SK-N-SH (cell line): Measurements from ENCODE around the gene SMAD3. TPM values are rescaled to one million over a fixed set of nuclear protein-coding genes. Genes with fewer than 3 reads are reported as not detected.
"Not testable (repeated sequence)": the region's sequence is repeated elsewhere in the genome, so short reads cannot be mapped to it uniquely, and the experiment has no call there.

Source experiments
- CTCF ChIA-PET: fragments of 300-600, 350-600 bp; formaldehyde crosslinking; extraction: SDS; loops from one replicate; lab custom pipeline; 2021; lab: Yijun Ruan, JAX
- POLR2A ChIA-PET: fragments of 350-600 bp; sonication (Branson Sonifier 250); formaldehyde crosslinking; extraction: SDS; loops from one replicate; lab custom pipeline; 2020; ENCODE audit warnings: antibody characterized with exemption, inconsistent platforms; lab: Yijun Ruan, JAX
- DNase-seq: peaks from one replicate; pipeline ENCODE4 v3.0.0; 2012
- H2AFZ ChIP-seq: fragments of 200-600 bp; sonication (generic); 2 replicates; pipeline ENCODE4 v1.8.1; 2016; ENCODE audit warnings: antibody characterized with exemption, mild to moderate bottlenecking, low read depth
- H3F3A ChIP-seq: fragments of 200-600 bp; sonication (generic); replicated peaks from 2 replicates; pipeline ENCODE3; 2016; ENCODE audit warnings: antibody characterized with exemption, mild to moderate bottlenecking; ENCODE audit not compliant: insufficient read depth
- H3K27ac ChIP-seq, 2 experiments: fragments of 200-500 bp in 1 of 2; fragments of 200-600 bp in 1 of 2; sonication (Bioruptor generic) in 1 of 2; sonication (generic), shearing (Covaris generic) in 1 of 2; 2 replicates each; pipeline versions ENCODE4 v1.5.1 to v1.6.1; 2014 to 2016; ENCODE audit warnings: low read depth in 2 of 2, inconsistent platforms in 1 of 2, low read length in 1 of 2, mild to moderate bottlenecking in 1 of 2, mixed read lengths in 1 of 2
- H3K27me3 ChIP-seq: fragments of 200-600 bp; sonication (generic), shearing (Covaris generic); 2 replicates; pipeline ENCODE4 v1.6.1; 2016; ENCODE audit warnings: mixed run types; ENCODE audit not compliant: insufficient read depth
- H3K36me3 ChIP-seq, 2 experiments: fragments of 200-500 bp in 1 of 2; fragments of 200-600 bp in 1 of 2; sonication (Bioruptor generic) in 1 of 2; sonication (generic) in 1 of 2; replicated peaks in 1 of 2; 2 replicates each; pipeline versions ENCODE3 to v1.5.1; 2014 to 2016; ENCODE audit warnings: low read length in 1 of 2, mild to moderate bottlenecking in 1 of 2; ENCODE audit not compliant: insufficient read depth in 2 of 2, control insufficient read depth in 1 of 2
- H3K4me1 ChIP-seq, 2 experiments: fragments of 200-500 bp in 1 of 2; fragments of 200-600 bp in 1 of 2; sonication (Bioruptor generic) in 1 of 2; sonication (generic), shearing (Covaris generic) in 1 of 2; 2 replicates each; pipeline versions ENCODE4 v1.5.1 to v1.6.1; 2014 to 2016; ENCODE audit warnings: low read depth in 1 of 2, low read length in 1 of 2, mixed run types in 1 of 2; ENCODE audit not compliant: insufficient read depth in 2 of 2, control insufficient read depth in 1 of 2
- H3K4me2 ChIP-seq: fragments of 200-600 bp; sonication (generic), shearing (Covaris generic); 2 replicates; pipeline ENCODE4 v1.6.1; 2017; ENCODE audit warnings: mixed run types
- H3K4me3 ChIP-seq, 2 experiments: fragments of 200-500 bp in 1 of 2; fragments of 200-600 bp in 1 of 2; sonication (Bioruptor generic) in 1 of 2; sonication (generic), shearing (Covaris generic) in 1 of 2; 2 replicates each; pipeline versions ENCODE4 v1.5.1 to v1.8.1; 2014 to 2016; ENCODE audit warnings: low read depth in 2 of 2, inconsistent platforms in 1 of 2, low read length in 1 of 2, mild to moderate bottlenecking in 1 of 2, mixed read lengths in 1 of 2, moderate library complexity in 1 of 2
- H3K79me2 ChIP-seq: fragments of 200-600 bp; sonication (generic); 2 replicates; pipeline ENCODE4 v1.8.1; 2017; ENCODE audit warnings: mild to moderate bottlenecking; ENCODE audit not compliant: insufficient read depth
- H3K9ac ChIP-seq: fragments of 200-600 bp; sonication (generic); 2 replicates; pipeline ENCODE4 v1.6.1; 2017; ENCODE audit warnings: mixed run types
- H3K9me2 ChIP-seq: fragments of 200-600 bp; sonication (generic); 2 replicates; pipeline ENCODE4 v1.6.1; 2017; ENCODE audit warnings: mixed run types
- H3K9me3 ChIP-seq: fragments of 200-600 bp; sonication (generic); 2 replicates; pipeline ENCODE4 v1.6.1; 2017; ENCODE audit warnings: mixed run types, mild to moderate bottlenecking, moderate library complexity
- H4K20me1 ChIP-seq: fragments of 200-600 bp; sonication (generic); 2 replicates; pipeline ENCODE4 v1.6.1; 2017; ENCODE audit warnings: mild to moderate bottlenecking, mixed run types; ENCODE audit not compliant: insufficient read depth
- CTCF ChIP-seq: fragments of 200-600 bp; sonication (generic); IDR thresholded peaks from 2 replicates; pipeline ENCODE4 v1.6.1; 2017; ENCODE audit warnings: antibody characterized with exemption, mild to moderate bottlenecking, moderate library complexity
- ELF1 ChIP-seq: IDR thresholded peaks from 2 replicates; pipeline ENCODE4 v1.4.0; 2012
- EZH2phosphoT487 ChIP-seq: fragments of 200-600 bp; sonication (generic); IDR thresholded peaks from 2 replicates; pipeline ENCODE4 v1.6.1; 2017; ENCODE audit warnings: low read depth, mixed run types, mild to moderate bottlenecking, antibody characterized with exemption, moderate library complexity, borderline replicate concordance
- FOSL2 ChIP-seq: IDR thresholded peaks from 2 replicates; pipeline ENCODE4 v1.4.0; 2012; ENCODE audit warnings: low read depth, mild to moderate bottlenecking, moderate library complexity, borderline replicate concordance
- FOXM1 ChIP-seq: IDR thresholded peaks from 2 replicates; pipeline ENCODE4 v1.4.0; 2012; ENCODE audit warnings: low read depth, mild to moderate bottlenecking
- IRF3 ChIP-seq: fragments of 150-350 bp; IDR thresholded peaks from 2 replicates; pipeline ENCODE4 v1.6.1; 2016; ENCODE audit warnings: mild to moderate bottlenecking, low read depth, low read length
- MXI1 ChIP-seq: IDR thresholded peaks from 2 replicates; pipeline ENCODE4 v1.6.1; 2012; ENCODE audit warnings: mild to moderate bottlenecking, low read depth, low read length, improper control_type of control experiment
- PBX3 ChIP-seq: IDR thresholded peaks from 2 replicates; pipeline ENCODE4; 2012
- RAD21 ChIP-seq: IDR thresholded peaks from 2 replicates; pipeline ENCODE4 v1.6.1; 2012; ENCODE audit warnings: mild to moderate bottlenecking, low read length
- REST ChIP-seq: IDR thresholded peaks from 2 replicates; pipeline ENCODE4 v1.6.1; 2012; ENCODE audit warnings: mild to moderate bottlenecking, low read depth, low read length, moderate library complexity
- RXRA ChIP-seq: IDR thresholded peaks from 2 replicates; pipeline ENCODE4 v1.4.0; 2012; ENCODE audit warnings: low read depth, mild to moderate bottlenecking, borderline replicate concordance
- SIN3A ChIP-seq: IDR thresholded peaks from 2 replicates; pipeline ENCODE4 v1.6.1; 2012; ENCODE audit warnings: low read depth, mild to moderate bottlenecking, low read length, moderate library complexity, borderline replicate concordance
- SMC3 ChIP-seq: IDR thresholded peaks from 2 replicates; pipeline ENCODE4 v1.6.1; 2012; ENCODE audit warnings: low read depth, low read length, improper control_type of control experiment
- TAF1 ChIP-seq: IDR thresholded peaks from 2 replicates; pipeline ENCODE4 v1.6.1; 2012; ENCODE audit warnings: low read depth, mild to moderate bottlenecking, low read length, moderate library complexity, borderline replicate concordance
- USF2 ChIP-seq: fragments of 150-350 bp; IDR thresholded peaks from 2 replicates; pipeline ENCODE4 v1.6.1; 2017; ENCODE audit warnings: antibody characterized with exemption, low read length, low read depth, borderline replicate concordance
- WGBS: methylation state at CpG from one replicate; pipeline ENCODE4 v1.1.6; 2017; ENCODE audit warnings: low lambda C conversion rate; 5-methylcytosine and 5-hydroxymethylcytosine counted together
- polyA plus RNA-seq, 3 experiments: library from polyadenylated mRNA; depleted of rRNA; stranded (reverse); fragments of >200 nt; gene quantifications; 2 replicates each; pipeline ENCODE4 v1.2.3, GENCODE V29; 2012

SMAD3 gene
- polyA plus RNA-seq, 1 of the 3 experiments (the other 2 are of a cell fraction) = 19.5 TPM

GRCh38 chr15:67152429-67152828 is 87.0 kb downstream of the SMAD3 start:
- H3F3A ChIP-seq = peaks cover 32% of the 10 kb centered on the region
- H3K27me3 ChIP-seq = no peaks in the 10 kb centered on the region
- H3K4me3 ChIP-seq = no peak overlapping the region
- no peaks in the 10 kb centered on the region for H3K9me2 ChIP-seq
- no peak for DNase-seq
- ChIA-PET CTCF (no interaction called here), POLR2A (no interaction called here)
- no peak overlapping the region for H2AFZ ChIP-seq
- H3K9me3 ChIP-seq = no peaks in the 10 kb centered on the region
- peak overlapping the region in 1 of 2 experiments; percentile 99; a peak in 2 of 4 replicates for H3K27ac ChIP-seq
- no peak overlapping the region for H3K9ac ChIP-seq
- peaks cover 17 to 38% of the 10 kb centered on the region in 2 experiments for H3K4me1 ChIP-seq
- H4K20me1 ChIP-seq = no peaks in the 10 kb centered on the region
- no peak overlapping the region for H3K4me2 ChIP-seq
- H3K79me2 ChIP-seq = peaks cover 83% of the 10 kb centered on the region
- WGBS = 69% methylated on average over 1 of the region's 1 CpG
- TF ChIP-seq SIN3A (no peak), RXRA (no peak), EZH2phosphoT487 (no peak), TAF1 (no peak), FOXM1 (no peak), ELF1 (no peak), IRF3 (no peak), MXI1 (no peak), PBX3 (no peak), SMC3 (no peak), CTCF (no peak), REST (no peak), FOSL2 (no peak), USF2 (no peak), RAD21 (no peak)
- H3K36me3 ChIP-seq = peaks cover 0 to 17% of the 10 kb centered on the region in 2 experiments

GRCh38 chr15:67153044-67153443 is 87.6 kb downstream of the SMAD3 start:
- H3K79me2 ChIP-seq = peaks cover 81% of the 10 kb centered on the region
- H3K4me2 ChIP-seq, POLR2A ChIA-PET, H4K20me1 ChIP-seq, H2AFZ ChIP-seq, H3K4me3 ChIP-seq, H3K9me3 ChIP-seq, H3K9me2 ChIP-seq, DNase-seq, H3K27me3 ChIP-seq, H3K9ac ChIP-seq, CTCF ChIA-PET: not testable (repeated sequence)
- 86% methylated on average over 4 of the region's 6 CpGs for WGBS
- peaks cover 19 to 34% of the 10 kb centered on the region in 2 experiments for H3K4me1 ChIP-seq
- H3K27ac ChIP-seq = peak overlapping the region in 1 of 2 experiments; percentile 99; a peak in 1 of 4 replicates
- H3K36me3 ChIP-seq = peaks cover 0 to 17% of the 10 kb centered on the region in 2 experiments
- H3F3A ChIP-seq = peaks cover 26% of the 10 kb centered on the region
